Measurements from ENCODE around the gene PICK1.

- TF ChIP-seq CTCF (IDR thresholded peaks at IDR 0.05): no peak
- no peak for TF ChIP-seq POLR2A (IDR thresholded peaks at IDR 0.05)
Measured at GRCh38 chr22:38036392-38037062, 20.7 kb upstream of the PICK1 start.

Measured in thyroid gland (tissue), 4 donors.